Tibial nerve (tissue), 4 donors: Measurements from ENCODE around the gene MAPRE2.

Experiments
- EP300 ChIP-seq, 2 donors: sonication (generic); formaldehyde crosslinking; IDR thresholded peaks; one replicate each; pipeline ENCODE4 v1.6.1; 2017; ENCODE audit warnings: antibody characterized with exemption in 2 of 2, mild to moderate bottlenecking in 1 of 2
- POLR2A ChIP-seq, 2 donors: fragments of 450-650 bp; IDR thresholded peaks; one replicate each; pipeline ENCODE4 v1.6.1; 2017; ENCODE audit warnings: antibody characterized with exemption in 2 of 2, mild to moderate bottlenecking in 2 of 2, moderate library complexity in 2 of 2
- TF ChIP-seq, protein P1 (sequence below), 5 experiments: fragments of 200-600 bp in 3 of 5; fragments of 450-650 bp in 2 of 5; sonication (generic) in 3 of 5; IDR thresholded peaks; one replicate each; pipeline ENCODE4 v1.5.1; 2016 to 2019; ENCODE audit warnings: antibody characterized with exemption in 5 of 5, mild to moderate bottlenecking in 3 of 5, moderate library complexity in 2 of 5

DNA sequence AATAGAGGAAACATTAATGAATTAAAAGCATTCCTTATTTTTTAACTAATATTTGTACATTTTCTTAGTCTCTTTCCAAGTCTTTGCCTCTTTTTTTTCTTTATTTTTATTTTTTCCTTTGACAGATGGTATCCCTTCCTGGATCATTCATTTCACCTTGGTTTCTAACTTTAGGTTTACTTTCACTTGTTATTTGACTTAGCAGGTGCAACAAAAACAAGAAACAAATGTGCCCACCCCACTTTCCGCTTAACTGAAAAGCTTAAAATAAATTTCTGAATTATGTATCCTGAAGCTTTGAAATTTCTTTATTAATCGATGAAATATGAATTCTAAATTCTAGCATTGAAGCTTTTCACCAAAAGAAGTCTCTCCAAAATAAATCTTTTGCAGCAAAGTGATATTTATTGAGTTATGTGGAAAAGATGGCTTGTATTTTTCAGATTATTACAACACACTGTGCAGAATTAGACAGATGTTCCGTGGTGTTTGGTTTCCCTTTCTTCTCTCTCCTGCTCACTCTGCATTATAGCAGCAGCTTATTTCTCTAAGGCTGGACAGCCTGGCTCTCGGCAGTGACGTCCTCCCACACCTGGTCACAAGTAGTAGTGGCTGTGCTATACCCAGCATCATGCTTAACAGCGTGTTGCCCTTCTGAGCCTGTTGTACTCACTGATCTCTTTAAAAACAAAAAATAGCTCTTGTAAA, 100.5 kb downstream of the MAPRE2 start:
- TF ChIP-seq, protein P1, sequence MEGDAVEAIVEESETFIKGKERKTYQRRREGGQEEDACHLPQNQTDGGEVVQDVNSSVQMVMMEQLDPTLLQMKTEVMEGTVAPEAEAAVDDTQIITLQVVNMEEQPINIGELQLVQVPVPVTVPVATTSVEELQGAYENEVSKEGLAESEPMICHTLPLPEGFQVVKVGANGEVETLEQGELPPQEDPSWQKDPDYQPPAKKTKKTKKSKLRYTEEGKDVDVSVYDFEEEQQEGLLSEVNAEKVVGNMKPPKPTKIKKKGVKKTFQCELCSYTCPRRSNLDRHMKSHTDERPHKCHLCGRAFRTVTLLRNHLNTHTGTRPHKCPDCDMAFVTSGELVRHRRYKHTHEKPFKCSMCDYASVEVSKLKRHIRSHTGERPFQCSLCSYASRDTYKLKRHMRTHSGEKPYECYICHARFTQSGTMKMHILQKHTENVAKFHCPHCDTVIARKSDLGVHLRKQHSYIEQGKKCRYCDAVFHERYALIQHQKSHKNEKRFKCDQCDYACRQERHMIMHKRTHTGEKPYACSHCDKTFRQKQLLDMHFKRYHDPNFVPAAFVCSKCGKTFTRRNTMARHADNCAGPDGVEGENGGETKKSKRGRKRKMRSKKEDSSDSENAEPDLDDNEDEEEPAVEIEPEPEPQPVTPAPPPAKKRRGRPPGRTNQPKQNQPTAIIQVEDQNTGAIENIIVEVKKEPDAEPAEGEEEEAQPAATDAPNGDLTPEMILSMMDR (IDR thresholded peaks at IDR 0.05): no peak
- no peak for TF ChIP-seq POLR2A (IDR thresholded peaks at IDR 0.05)
- TF ChIP-seq EP300 (IDR thresholded peaks at IDR 0.05): no peak
